ENCODE data around the gene ZNF879. TPM values are rescaled to one million over a fixed set of nuclear protein-coding genes. Genes with fewer than 3 reads are reported as not detected.

The ZNF879 gene
- total RNA-seq, 2 donors from 2014 or later = 5.8 to 6.6 TPM

DNA sequence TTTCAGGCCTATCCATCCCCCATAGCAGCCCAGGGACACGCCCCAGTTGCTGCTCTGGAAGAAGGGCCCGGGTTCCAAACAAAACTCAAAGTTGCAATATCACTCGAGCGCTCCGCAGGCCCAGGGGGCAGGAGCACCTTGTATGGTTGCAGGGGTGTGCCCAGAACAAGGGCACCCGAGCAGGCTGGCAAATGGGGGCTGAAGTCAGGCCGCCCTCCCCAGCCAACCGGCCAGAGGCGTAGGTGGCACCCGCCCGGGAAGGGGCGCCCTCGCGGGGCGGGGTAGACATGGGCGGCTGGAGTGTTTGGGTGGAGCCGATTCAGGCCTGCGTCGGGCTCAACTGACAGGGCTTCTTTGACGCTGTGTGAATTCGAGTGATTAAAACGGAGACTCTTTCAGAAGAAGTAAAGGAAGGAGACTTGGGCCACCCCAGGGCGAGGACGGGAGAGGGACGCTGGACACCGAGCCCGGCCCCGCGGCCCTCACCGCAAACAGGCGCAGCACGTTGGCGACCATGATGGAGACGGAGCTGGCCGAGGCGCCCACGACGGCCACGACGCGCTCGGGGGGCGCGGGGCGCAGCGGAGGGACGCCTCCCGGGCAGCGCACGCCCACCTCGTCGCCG lies 29.5 kb upstream of the ZNF879 start:
- H3K36me3 ChIP-seq (ENCODE audit: control insufficient read depth, insufficient read depth, low read length) = no peaks in the 10 kb centered on the region
- H3K9me3 ChIP-seq (ENCODE audit: control insufficient read depth, low read length) = peaks cover 11% of the 10 kb centered on the region
- Mint-ChIP-seq H3K27ac (no peak overlapping the region), H3K4me3 (peak overlapping the region; percentile 22), H3K4me1 (peaks cover 4% of the 10 kb centered on the region), H3K9me3 (peaks cover 16% of the 10 kb centered on the region), H3K27me3 (ENCODE audit: insufficient read depth) (peaks cover 67% of the 10 kb centered on the region), H3K36me3 (ENCODE audit: low read depth) (no peaks in the 10 kb centered on the region)
- no peak overlapping the region for H3K27ac ChIP-seq (ENCODE audit: low read depth, low read length)
- no peak for DNase-seq
- no peak overlapping the region for H3K4me3 ChIP-seq (ENCODE audit: low read length)
- peaks cover 46% of the 10 kb centered on the region for H3K27me3 ChIP-seq (ENCODE audit: control insufficient read depth, insufficient read depth, low read length, poor library complexity, severe bottlenecking)
- TF ChIP-seq, protein P1, sequence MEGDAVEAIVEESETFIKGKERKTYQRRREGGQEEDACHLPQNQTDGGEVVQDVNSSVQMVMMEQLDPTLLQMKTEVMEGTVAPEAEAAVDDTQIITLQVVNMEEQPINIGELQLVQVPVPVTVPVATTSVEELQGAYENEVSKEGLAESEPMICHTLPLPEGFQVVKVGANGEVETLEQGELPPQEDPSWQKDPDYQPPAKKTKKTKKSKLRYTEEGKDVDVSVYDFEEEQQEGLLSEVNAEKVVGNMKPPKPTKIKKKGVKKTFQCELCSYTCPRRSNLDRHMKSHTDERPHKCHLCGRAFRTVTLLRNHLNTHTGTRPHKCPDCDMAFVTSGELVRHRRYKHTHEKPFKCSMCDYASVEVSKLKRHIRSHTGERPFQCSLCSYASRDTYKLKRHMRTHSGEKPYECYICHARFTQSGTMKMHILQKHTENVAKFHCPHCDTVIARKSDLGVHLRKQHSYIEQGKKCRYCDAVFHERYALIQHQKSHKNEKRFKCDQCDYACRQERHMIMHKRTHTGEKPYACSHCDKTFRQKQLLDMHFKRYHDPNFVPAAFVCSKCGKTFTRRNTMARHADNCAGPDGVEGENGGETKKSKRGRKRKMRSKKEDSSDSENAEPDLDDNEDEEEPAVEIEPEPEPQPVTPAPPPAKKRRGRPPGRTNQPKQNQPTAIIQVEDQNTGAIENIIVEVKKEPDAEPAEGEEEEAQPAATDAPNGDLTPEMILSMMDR (conservative IDR thresholded peaks at IDR 0.05) = no peak
- no peaks in the 10 kb centered on the region for H3K4me1 ChIP-seq (ENCODE audit: control insufficient read depth, insufficient read depth, low read length)
- no peak overlapping the region for H3K9ac ChIP-seq (ENCODE audit: extremely low read depth, low read length, poor library complexity, severe bottlenecking)
- WGBS, 2 experiments (ENCODE audit: insufficient coverage in 1 of 2, insufficient read length in 1 of 2) = 52 to 67% methylated on average over 15 to 53 of the region's 53 CpGs

DNA sequence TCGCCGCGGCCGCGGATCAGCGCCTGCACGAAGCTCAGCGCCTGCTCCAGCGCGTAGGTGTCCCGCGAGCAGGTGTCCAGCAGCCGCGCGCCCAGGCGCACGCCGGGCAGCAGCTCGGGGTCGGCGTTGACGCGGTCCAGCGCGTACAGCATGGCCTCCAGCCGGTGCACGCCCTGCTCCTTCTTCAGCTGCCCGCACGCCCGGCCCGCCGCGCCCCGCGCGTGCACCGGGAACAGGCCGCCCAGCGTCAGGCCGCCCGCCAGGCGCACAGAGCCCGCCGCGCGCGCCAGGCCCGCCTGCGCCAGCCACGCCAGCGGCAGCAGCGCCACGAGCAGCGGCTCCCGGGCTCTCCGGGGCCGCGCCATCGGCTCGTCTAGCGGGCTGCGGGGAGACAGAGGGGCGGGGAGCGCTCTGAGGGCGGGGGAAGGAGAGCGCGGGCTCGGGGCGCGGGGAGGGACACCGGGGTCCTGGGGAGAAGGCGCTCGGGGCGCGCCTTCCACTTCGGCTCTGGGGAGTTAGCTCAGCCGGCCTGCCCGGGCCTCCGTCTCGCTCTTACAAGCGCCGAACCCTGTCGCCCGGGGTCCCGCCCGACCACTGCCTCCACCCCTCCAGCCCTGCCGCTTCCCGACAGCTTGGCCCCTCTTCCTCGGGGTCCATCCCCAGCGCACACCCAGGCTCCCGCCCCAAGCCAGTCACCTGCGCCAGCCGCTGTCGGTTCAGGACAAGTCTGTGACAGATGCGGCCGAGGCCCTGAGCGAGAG lies 28.8 kb upstream of the ZNF879 start, which contains the start of gene GRM6:
Gene GRM6, minus strand, starts transcription at position 741 of the 761 bp plus-strand sequence. Its CDS starts 376 bp downstream, at position 365.
- Histone ChIP-seq H3K27me3 (ENCODE audit: control insufficient read depth, insufficient read depth, low read length, poor library complexity, severe bottlenecking) (peaks cover 46% of the 10 kb centered on the region), H3K9ac (ENCODE audit: extremely low read depth, low read length, poor library complexity, severe bottlenecking) (no peak within 1 kb of the TSS), H3K9me3 (ENCODE audit: control insufficient read depth, low read length) (peaks cover 6% of the 10 kb centered on the region), H3K4me3 (ENCODE audit: low read length) (no peak within 1 kb of the TSS), H3K36me3 (ENCODE audit: control insufficient read depth, insufficient read depth, low read length) (no peaks in the 10 kb centered on the region), H3K4me1 (ENCODE audit: control insufficient read depth, insufficient read depth, low read length) (no peaks in the 10 kb centered on the region), H3K27ac (ENCODE audit: low read depth, low read length) (no peak within 1 kb of the TSS)
- TF ChIP-seq, protein P1 (conservative IDR thresholded peaks at IDR 0.05) = no peak
- Mint-ChIP-seq H3K9me3 (peaks cover 10% of the 10 kb centered on the region), H3K27me3 (ENCODE audit: insufficient read depth) (peaks cover 64% of the 10 kb centered on the region), H3K4me1 (peaks cover 4% of the 10 kb centered on the region), H3K36me3 (ENCODE audit: low read depth) (no peaks in the 10 kb centered on the region), H3K27ac (no peak within 1 kb of the TSS), H3K4me3 (peak within 1 kb of the TSS; percentile 22)
- 20 to 21% methylated on average over 11 to 97 of the region's 97 CpGs for WGBS, 2 experiments (ENCODE audit: insufficient coverage in 1 of 2, insufficient read length in 1 of 2)
- DNase-seq = peak; percentile 76

DNA sequence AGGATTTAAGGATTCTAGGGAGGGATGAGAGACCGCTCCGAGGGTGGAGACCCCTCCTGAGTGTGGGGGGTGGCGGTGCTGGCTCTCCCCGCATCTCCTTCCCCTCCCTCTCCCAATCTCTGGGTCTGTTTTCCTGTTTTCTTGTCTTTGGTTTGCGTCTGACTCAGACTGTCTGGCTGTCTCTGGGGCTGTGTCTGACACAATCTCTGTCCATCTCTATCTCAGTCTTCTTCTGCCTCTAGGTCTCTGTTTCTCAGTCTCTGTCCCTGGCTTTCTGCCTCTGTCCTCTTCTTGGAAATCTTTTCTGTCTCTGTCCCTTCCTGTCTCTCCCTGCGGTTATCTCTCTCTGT lies 28.3 kb upstream of the ZNF879 start:
- Histone ChIP-seq H3K9me3 (ENCODE audit: control insufficient read depth, low read length) (peaks cover 5% of the 10 kb centered on the region), H3K4me3 (ENCODE audit: low read length) (no peak overlapping the region), H3K36me3 (ENCODE audit: control insufficient read depth, insufficient read depth, low read length) (no peaks in the 10 kb centered on the region), H3K9ac (ENCODE audit: extremely low read depth, low read length, poor library complexity, severe bottlenecking) (no peak overlapping the region), H3K27ac (ENCODE audit: low read depth, low read length) (no peak overlapping the region), H3K4me1 (ENCODE audit: control insufficient read depth, insufficient read depth, low read length) (no peaks in the 10 kb centered on the region), H3K27me3 (ENCODE audit: control insufficient read depth, insufficient read depth, low read length, poor library complexity, severe bottlenecking) (peaks cover 46% of the 10 kb centered on the region)
- Mint-ChIP-seq H3K9me3 (peaks cover 6% of the 10 kb centered on the region), H3K36me3 (ENCODE audit: low read depth) (no peaks in the 10 kb centered on the region), H3K4me3 (peak overlapping the region; percentile 22), H3K27me3 (ENCODE audit: insufficient read depth) (peaks cover 63% of the 10 kb centered on the region), H3K27ac (no peak overlapping the region), H3K4me1 (peaks cover 4% of the 10 kb centered on the region)
- 39 to 50% methylated on average over 5 to 6 of the region's 6 CpGs for WGBS, 2 experiments (ENCODE audit: insufficient coverage in 1 of 2, insufficient read length in 1 of 2)
- TF ChIP-seq, protein P1 (conservative IDR thresholded peaks at IDR 0.05) = no peak
- no peak for DNase-seq
